ENCODE results near the gene UCN2. TPM values are rescaled to one million over a fixed set of nuclear protein-coding genes. Genes with fewer than 3 reads are reported as not detected.

UCN2 gene
- total and polyA plus RNA-seq, 9 of the 15 experiments (the other 6 are each of a cell fraction or from before 2014, with no cell fraction given), result 0.08 to 0.11 TPM; not detected in 7

DNA sequence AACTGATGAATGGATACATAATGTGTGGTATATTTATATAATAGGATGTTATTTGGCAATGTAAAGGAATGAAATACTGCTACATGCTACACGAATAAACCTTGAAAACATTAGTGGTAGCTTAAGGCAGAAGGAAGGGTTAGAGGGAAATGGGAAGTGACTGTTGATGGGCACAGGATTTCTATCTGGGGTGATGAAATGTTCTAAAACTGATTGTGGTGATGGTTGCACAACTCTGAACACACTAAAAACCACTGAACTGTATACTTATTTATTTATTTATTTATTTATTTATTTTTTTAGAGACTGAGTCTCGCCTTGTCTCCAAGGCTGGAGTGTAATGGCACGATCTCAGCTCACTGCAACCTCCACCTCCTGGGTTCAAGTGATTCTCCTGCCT is 34.8 kb downstream of the UCN2 start (continued):
- TF ChIP-seq, protein P1, sequence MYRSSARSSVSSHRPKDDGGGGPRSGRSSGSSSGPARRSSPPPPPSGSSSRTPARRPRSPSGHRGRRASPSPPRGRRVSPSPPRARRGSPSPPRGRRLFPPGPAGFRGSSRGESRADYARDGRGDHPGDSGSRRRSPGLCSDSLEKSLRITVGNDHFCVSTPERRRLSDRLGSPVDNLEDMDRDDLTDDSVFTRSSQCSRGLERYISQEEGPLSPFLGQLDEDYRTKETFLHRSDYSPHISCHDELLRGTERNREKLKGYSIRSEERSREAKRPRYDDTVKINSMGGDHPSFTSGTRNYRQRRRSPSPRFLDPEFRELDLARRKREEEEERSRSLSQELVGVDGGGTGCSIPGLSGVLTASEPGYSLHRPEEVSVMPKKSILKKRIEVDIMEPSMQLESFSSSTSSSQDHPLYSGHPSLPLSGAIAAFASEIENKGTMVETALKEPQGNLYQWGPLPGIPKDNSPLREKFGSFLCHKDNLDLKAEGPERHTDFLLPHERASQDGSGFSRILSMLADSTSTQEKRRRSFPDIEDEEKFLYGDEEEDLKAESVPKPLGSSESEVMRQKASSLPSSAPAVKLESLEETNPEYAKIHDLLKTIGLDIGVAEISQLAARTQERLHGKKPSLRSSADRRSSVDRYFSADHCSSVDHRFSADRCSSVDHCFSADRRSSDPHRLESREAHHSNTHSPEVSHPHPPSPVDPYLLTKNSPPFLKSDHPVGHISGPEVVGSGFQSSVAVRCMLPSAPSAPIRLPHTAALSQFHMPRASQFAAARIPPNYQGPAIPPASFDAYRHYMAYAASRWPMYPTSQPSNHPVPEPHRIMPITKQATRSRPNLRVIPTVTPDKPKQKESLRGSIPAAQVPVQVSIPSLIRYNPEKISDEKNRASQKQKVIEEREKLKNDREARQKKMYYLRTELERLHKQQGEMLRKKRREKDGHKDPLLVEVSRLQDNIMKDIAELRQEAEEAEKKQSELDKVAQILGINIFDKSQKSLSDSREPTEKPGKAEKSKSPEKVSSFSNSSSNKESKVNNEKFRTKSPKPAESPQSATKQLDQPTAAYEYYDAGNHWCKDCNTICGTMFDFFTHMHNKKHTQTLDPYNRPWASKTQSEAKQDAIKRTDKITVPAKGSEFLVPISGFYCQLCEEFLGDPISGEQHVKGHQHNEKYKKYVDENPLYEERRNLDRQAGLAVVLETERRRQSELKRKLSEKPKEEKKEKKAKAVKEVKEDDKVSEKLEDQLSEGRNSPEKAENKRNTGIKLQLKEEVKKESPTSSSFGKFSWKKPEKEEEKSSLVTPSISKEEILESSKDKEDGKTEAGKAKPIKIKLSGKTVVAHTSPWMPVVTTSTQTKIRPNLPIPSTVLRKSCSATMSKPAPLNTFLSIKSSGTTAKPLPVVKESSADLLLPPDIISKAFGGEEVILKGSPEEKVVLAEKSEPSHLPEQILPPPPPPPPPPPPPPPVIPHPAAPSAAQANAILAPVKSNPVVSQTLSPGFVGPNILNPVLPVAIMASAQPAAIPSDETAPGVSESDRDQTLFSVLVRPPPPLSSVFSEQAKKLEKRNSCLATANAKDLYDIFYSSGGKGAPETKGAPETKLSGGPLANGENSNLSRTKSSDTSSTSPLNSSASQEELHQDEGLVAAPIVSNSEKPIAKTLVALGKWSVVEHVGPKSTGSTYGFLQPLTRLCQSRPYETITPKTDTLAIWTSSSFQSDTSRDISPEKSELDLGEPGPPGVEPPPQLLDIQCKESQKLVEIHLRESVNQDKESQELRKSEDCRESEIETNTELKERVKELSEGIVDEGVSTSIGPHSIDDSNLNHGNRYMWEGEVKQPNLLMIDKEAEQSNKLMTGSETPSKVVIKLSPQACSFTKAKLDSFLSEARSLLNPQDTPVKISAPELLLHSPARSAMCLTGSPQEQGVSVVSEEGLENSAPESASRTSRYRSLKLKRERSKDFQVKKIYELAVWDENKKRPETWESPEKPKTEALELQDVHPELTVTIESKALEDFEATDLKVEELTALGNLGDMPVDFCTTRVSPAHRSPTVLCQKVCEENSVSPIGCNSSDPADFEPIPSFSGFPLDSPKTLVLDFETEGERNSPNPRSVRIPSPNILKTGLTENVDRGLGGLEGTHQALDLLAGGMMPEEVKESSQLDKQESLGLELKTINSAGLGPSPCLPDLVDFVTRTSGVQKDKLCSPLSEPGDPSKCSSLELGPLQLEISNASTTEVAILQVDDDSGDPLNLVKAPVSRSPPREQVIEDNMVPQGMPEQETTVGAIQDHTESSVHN (IDR thresholded peaks at IDR 0.05; ENCODE audit: borderline replicate concordance in 1 of 2, low read depth in 1 of 2), result no peak
- no peak for TF ChIP-seq ZNF830 (CRISPR knock-in tag; IDR thresholded peaks at IDR 0.05)
- no peak for TF ChIP-seq CEBPB (tag; IDR thresholded peaks at IDR 0.05)
- no peak for TF ChIP-seq BDP1 (IDR thresholded peaks at IDR 0.05; ENCODE audit: insufficient read depth, insufficient read length)
- TF ChIP-seq STAT5B (CRISPR knock-in tag; IDR thresholded peaks at IDR 0.05), result no peak
- no peak for TF ChIP-seq FOXA3 (CRISPR knock-in tag; conservative IDR thresholded peaks at IDR 0.05 in 1 of 2, IDR thresholded peaks at IDR 0.05 in 1 of 2)

Measured in K562 (cell line).